HCT116 (cell line): ENCODE measurements around the gene FAM89B. TPM values are rescaled to one million over a fixed set of nuclear protein-coding genes. Genes with fewer than 3 reads are reported as not detected.

ENCODE experiments used
- ATAC-seq: fragments of 200-7000 bp; cut with Tn5 transposase; 2 replicates; pipeline ENCODE4 v1.9.1; 2020; ENCODE audit warnings: mild to moderate bottlenecking, moderate library complexity
- BruUV-seq: library from RNA; stranded (reverse); fragments of 400-500 nt; replicated peaks from 2 replicates; lab custom pipeline; 2021; lab: Mats Ljungman, UMichigan
- CTCF ChIA-PET: fragments of 300-600 bp; sonication (Branson Sonifier 250); formaldehyde crosslinking; loops from one replicate; lab custom pipeline; 2021; ENCODE audit warnings: antibody characterized with exemption; lab: Charles Lee
- POLR2A ChIA-PET: fragments of 300-600, 350-600 bp; sonication (Branson Sonifier 250); formaldehyde crosslinking; loops from one replicate; lab custom pipeline; 2021; ENCODE audit warnings: antibody characterized with exemption; lab: Charles Lee
- RAD21 ChIA-PET, 2 experiments: fragments of 300-600 bp; sonication (Branson Sonifier 250); formaldehyde crosslinking; loops; one replicate each; lab custom pipeline; 2023; ENCODE audit warnings: low total read pairs in 2 of 2; ENCODE audit not compliant: uncharacterized antibody in 2 of 2, unreplicated experiment in 2 of 2, low non-redundant PET in 1 of 2; lab: Charles Lee
- DNase-seq: peaks from one replicate; pipeline ENCODE4 v3.0.0-alpha.2; 2010; ENCODE audit warnings: low read depth, low spot score
- H2AFZ ChIP-seq: fragments of 200-600 bp; shearing (Covaris generic), sonication (generic); 2 replicates; pipeline ENCODE4 v1.6.1; 2017; ENCODE audit warnings: low read depth, mixed run types, mixed read lengths, antibody characterized with exemption, low read length; ENCODE audit not compliant: poor library complexity, severe bottlenecking
- H3K27ac ChIP-seq: 2 replicates; pipeline ENCODE4 v1.5.1; 2012; ENCODE audit warnings: low read depth, low read length
- H3K27me3 ChIP-seq: fragments of 200-600 bp; sonication (generic); 2 replicates; pipeline ENCODE4 v1.6.1; 2016; ENCODE audit warnings: mixed run types, low read length, mixed read lengths; ENCODE audit not compliant: insufficient read depth
- H3K36me3 ChIP-seq, 2 experiments: fragments of 200-500 bp in 1 of 2; fragments of 200-600 bp in 1 of 2; sonication (Bioruptor generic) in 1 of 2; sonication (generic) in 1 of 2; 2 replicates each; pipeline versions ENCODE4 v1.5.1 to v1.6.1; 2014 to 2016; ENCODE audit warnings: low read length in 2 of 2, inconsistent platforms in 1 of 2, mixed read lengths in 1 of 2, mixed run types in 1 of 2; ENCODE audit not compliant: insufficient read depth in 2 of 2, control insufficient read depth in 1 of 2
- H3K4me1 ChIP-seq, 2 experiments: fragments of 200-600 bp in 1 of 2; sonication (generic) in 1 of 2; 2 replicates each; pipeline versions ENCODE4 v1.5.1 to v1.6.1; 2012 to 2017; ENCODE audit warnings: low read length in 2 of 2, inconsistent platforms in 1 of 2, mild to moderate bottlenecking in 1 of 2, mixed read lengths in 1 of 2, mixed run types in 1 of 2, moderate library complexity in 1 of 2; ENCODE audit not compliant: insufficient read depth in 2 of 2, control insufficient read depth in 1 of 2
- H3K4me2 ChIP-seq: fragments of 200-600 bp; sonication (generic); 2 replicates; pipeline ENCODE4 v1.6.1; 2017; ENCODE audit warnings: mixed run types, low read length, mixed read lengths
- H3K4me3 ChIP-seq, 2 experiments: fragments of 200-600 bp in 1 of 2; sonication (generic) in 1 of 2; replicated peaks in 1 of 2; 2 replicates each; pipeline ENCODE4 v1.5.1; 2011 to 2016; ENCODE audit warnings: low read length in 2 of 2, control low read depth in 1 of 2, low read depth in 1 of 2, mild to moderate bottlenecking in 1 of 2, mixed read lengths in 1 of 2, mixed run types in 1 of 2
- H3K79me2 ChIP-seq: fragments of 200-600 bp; sonication (generic); 2 replicates; pipeline ENCODE4 v1.6.1; 2017; ENCODE audit warnings: mild to moderate bottlenecking, mixed run types, low read length, moderate library complexity, mixed read lengths; ENCODE audit not compliant: insufficient read depth
- H3K9ac ChIP-seq: fragments of 200-600 bp; sonication (generic); 2 replicates; pipeline ENCODE4 v1.6.1; 2016; ENCODE audit warnings: low read length, mixed read lengths
- H3K9me2 ChIP-seq: fragments of 200-600 bp; sonication (generic), shearing (Covaris generic); 2 replicates; pipeline ENCODE4 v1.6.1; 2017; ENCODE audit warnings: mixed run types, mild to moderate bottlenecking, moderate library complexity; ENCODE audit not compliant: insufficient read depth
- H3K9me3 ChIP-seq, 2 experiments: fragments of 200-500 bp in 1 of 2; fragments of 200-600 bp in 1 of 2; sonication (Bioruptor generic) in 1 of 2; sonication (generic) in 1 of 2; 2 replicates each; pipeline ENCODE4 v1.6.1; 2014 to 2017; ENCODE audit warnings: low read length in 2 of 2, mixed read lengths in 2 of 2, inconsistent platforms in 1 of 2, low read depth in 1 of 2, mild to moderate bottlenecking in 1 of 2, mixed run types in 1 of 2, moderate library complexity in 1 of 2; ENCODE audit not compliant: control insufficient read depth in 1 of 2, insufficient read depth in 1 of 2
- H4K20me1 ChIP-seq: fragments of 200-600 bp; sonication (generic), shearing (Covaris generic); 2 replicates; pipeline ENCODE4 v1.6.1; 2017; ENCODE audit warnings: mixed run types, mild to moderate bottlenecking, moderate library complexity; ENCODE audit not compliant: insufficient read depth
- CBX3 ChIP-seq: IDR thresholded peaks from 2 replicates; pipeline ENCODE4 v1.6.1; 2012; ENCODE audit warnings: low read depth
- EGR1 ChIP-seq: IDR thresholded peaks from 2 replicates; pipeline ENCODE4 v1.6.1; 2012; ENCODE audit warnings: low read depth
- EZH2 ChIP-seq: fragments of 200-600 bp; sonication (generic); IDR thresholded peaks from 2 replicates; pipeline ENCODE4 v1.6.1; 2017; ENCODE audit warnings: antibody characterized with exemption, mixed run types
- EZH2phosphoT487 ChIP-seq: fragments of 200-600 bp; IDR thresholded peaks from 2 replicates; pipeline ENCODE4 v1.6.1; 2018; ENCODE audit warnings: antibody characterized with exemption, borderline replicate concordance
- FOSL1 ChIP-seq: IDR thresholded peaks from 2 replicates; pipeline ENCODE4 v1.6.1; 2012; ENCODE audit warnings: low read depth
- JUND ChIP-seq: IDR thresholded peaks from 2 replicates; pipeline ENCODE4 v1.6.1; 2012
- MAX ChIP-seq: IDR thresholded peaks from 2 replicates; pipeline ENCODE4 v1.6.1; 2012
- SP1 ChIP-seq: IDR thresholded peaks from 2 replicates; pipeline ENCODE4 v1.6.1; 2012; ENCODE audit warnings: low read depth
- SRF ChIP-seq: IDR thresholded peaks from 2 replicates; pipeline ENCODE4 v1.6.1; 2012; ENCODE audit warnings: low read depth
- ZBTB33 ChIP-seq: IDR thresholded peaks from 2 replicates; pipeline ENCODE4 v1.6.1; 2011; ENCODE audit warnings: mild to moderate bottlenecking, low read length, moderate library complexity; ENCODE audit not compliant: insufficient replicate concordance; ENCODE audit errors: extremely low read depth
- ZFX ChIP-seq: fragments of 450-650 bp; IDR thresholded peaks from 2 replicates; pipeline ENCODE4 v1.6.1; 2017
- intact Hi-C: fragments of 100-400 bp; cut with micrococcal nuclease; formaldehyde crosslinking; loops from 2 replicates; pipeline ENCODE4 v1.10.0; 2022
- total RNA-seq: library from RNA; stranded (reverse); gene quantifications from one replicate; pipeline ENCODE4 v1.2.1, GENCODE V29; 2021; ENCODE audit not compliant: unreplicated experiment

Gene FAM89B
- total RNA-seq, 1 experiment from 2014 or later: 60.0 TPM

DNA sequence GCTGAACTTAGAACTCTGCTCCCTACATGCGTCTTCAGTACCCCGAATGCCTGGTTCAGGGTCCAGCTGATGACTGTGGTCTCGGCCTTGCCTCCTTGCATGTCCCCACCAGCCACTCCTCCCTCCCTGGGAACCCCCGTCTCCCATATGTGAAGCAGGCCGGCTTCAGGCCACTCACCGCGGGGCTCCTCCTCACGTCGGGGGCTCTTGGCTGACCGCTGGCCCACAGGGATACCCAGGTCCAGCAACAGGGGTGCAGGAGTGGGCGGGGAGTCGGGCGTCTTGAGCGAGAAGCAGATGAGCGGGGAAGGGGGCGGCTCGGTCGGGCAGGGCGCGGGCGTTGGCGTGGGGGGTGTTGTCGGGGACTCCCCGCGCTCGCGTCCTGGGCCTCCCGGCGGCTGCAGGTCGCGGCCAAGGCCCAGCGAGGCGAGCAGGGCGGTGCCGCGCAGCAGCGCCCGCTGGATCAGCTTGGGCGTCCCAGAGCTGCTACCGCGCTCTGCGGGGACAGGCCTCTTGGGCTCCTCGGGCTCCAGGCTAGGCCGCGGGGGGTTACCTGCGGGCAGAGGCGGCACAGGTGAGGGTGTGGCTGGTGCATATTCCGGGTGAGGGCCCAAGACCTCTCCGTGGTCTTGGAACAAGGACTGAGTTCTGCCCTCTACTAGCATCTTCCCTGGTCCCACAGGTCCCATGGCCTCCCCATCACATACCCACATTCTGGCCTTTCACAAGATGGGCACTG is 27.0 kb downstream of the FAM89B start:
- Histone ChIP-seq H3K9ac (no peak overlapping the region), H3K9me2 (no peaks in the 10 kb centered on the region), H4K20me1 (no peaks in the 10 kb centered on the region), H2AFZ (no peak overlapping the region), H3K9me3 (no peaks in the 10 kb centered on the region), H3K27me3 (no peaks in the 10 kb centered on the region), H3K79me2 (no peaks in the 10 kb centered on the region), H3K4me2 (no peak overlapping the region), H3K4me1 (peaks cover 12 to 15% of the 10 kb centered on the region in 2 experiments), H3K4me3 (no peak overlapping the region), H3K27ac (no peak overlapping the region), H3K36me3 (peaks cover 3 to 6% of the 10 kb centered on the region in 2 experiments; a peak in 2 of 4 replicates)
- ChIA-PET RAD21 (no interaction called here), CTCF (no interaction called here), POLR2A (no interaction called here)
- TF ChIP-seq SRF (no peak), EGR1 (no peak), CBX3 (no peak), ZFX (no peak), ZBTB33 (no peak), EZH2phosphoT487 (no peak), MAX (no peak), EZH2 (no peak), JUND (no peak), SP1 (no peak), FOSL1 (no peak)
- no peak for DNase-seq
- ATAC-seq: no peak
- intact Hi-C loops: no loop called here
- BruUV-seq: no TSS peak
